Heart left ventricle (tissue), 16 donors: Measurements from ENCODE around the gene TESPA1. TPM values are rescaled to one million over a fixed set of nuclear protein-coding genes. Genes with fewer than 3 reads are reported as not detected.
A peak's percentile ranks its signal among the peaks of the same experiment; 100 is the strongest.

Source experiments
- ATAC-seq, 4 donors: fragments of 200-7000 bp; cut with Tn5 transposase; one replicate each; pipeline ENCODE4 v1.9.1; 2020 to 2022; ENCODE audit warnings: moderate library complexity in 4 of 4, mild to moderate bottlenecking in 3 of 4, moderate number of reproducible peaks in 1 of 4
- DNase-seq, 5 donors: peaks; one replicate each; pipeline ENCODE4 v3.0.0-alpha.2; 2020
- H3K27ac ChIP-seq, 12 donors: fragments of 200-600 bp; sonication (generic) in 4 of 12; one replicate each; pipeline versions ENCODE4 v1.5.0 to v1.8.0; 2016 to 2022; ENCODE audit warnings: mild to moderate bottlenecking in 2 of 12
- H3K27me3 ChIP-seq, 9 donors: fragments of 200-600 bp; sonication (generic) in 2 of 9; one replicate each; pipeline versions ENCODE4 v1.5.1 to v1.8.0; 2016 to 2022; ENCODE audit warnings: mild to moderate bottlenecking in 3 of 9
- H3K36me3 ChIP-seq, 9 donors: fragments of 200-600 bp; sonication (generic) in 2 of 9; one replicate each; pipeline versions ENCODE4 v1.5.0 to v1.8.0; 2018 to 2022; ENCODE audit warnings: mild to moderate bottlenecking in 2 of 9
- H3K4me1 ChIP-seq, 12 donors: fragments of 200-600 bp; sonication (generic) in 4 of 12; one replicate each; pipeline versions ENCODE4 v1.5.0 to v1.8.0; 2016 to 2022; ENCODE audit warnings: mild to moderate bottlenecking in 3 of 12
- H3K4me3 ChIP-seq, 12 donors: fragments of 200-600 bp; sonication (generic) in 4 of 12; one replicate each; pipeline versions ENCODE4 v1.5.0 to v1.8.0; 2017 to 2022; ENCODE audit warnings: mild to moderate bottlenecking in 9 of 12, moderate library complexity in 4 of 12
- H3K9me3 ChIP-seq, 12 donors: fragments of 200-600 bp; sonication (generic) in 4 of 12; one replicate each; pipeline versions ENCODE4 v1.5.0 to v1.8.0; 2016 to 2022; ENCODE audit warnings: mild to moderate bottlenecking in 1 of 12
- POLR2A ChIP-seq, 2 donors: fragments of 450-650 bp; IDR thresholded peaks; one replicate each; pipeline ENCODE4 v1.6.1; 2017; ENCODE audit warnings: antibody characterized with exemption in 2 of 2, mild to moderate bottlenecking in 2 of 2, moderate library complexity in 2 of 2
- WGBS, 4 donors: extraction: QIAGEN DNeasy Blood & Tissue Kit in 2 of 4; methylation state at CpG; one replicate each; pipeline versions ENCODE4 v1.1.5 to v1.1.7; 2013 to 2018; 5-methylcytosine and 5-hydroxymethylcytosine counted together
- intact Hi-C, 10 donors: fragments of 100-400 bp; cut with DNase I; formaldehyde crosslinking; loops; one replicate each; pipeline versions ENCODE4 v1.11.1 to v1.14.2; 2022
- polyA plus RNA-seq, 2 donors: library from polyadenylated mRNA; stranded (reverse); fragments of 200-250 nt; gene quantifications; one replicate each; pipeline ENCODE4 v1.2.3, GENCODE V29; 2013
- total RNA-seq, 9 donors: library from RNA; depleted of rRNA in 2 of 9; stranded (reverse); fragments of >200 nt in 2 of 9; fragmentation: NEBNext Ultra II Directional in 3 of 9; extraction: Animal tissue kit (Norgen Biotek cat#: 25700) in 3 of 9; gene quantifications; one replicate each; pipeline versions ENCODE4 v1.1.0 to v1.2.4, GENCODE V29; 2016 to 2023
- TF ChIP-seq, protein P1 (sequence below), 12 donors: fragments of 200-600 bp; sonication (generic) in 4 of 12; IDR thresholded peaks; one replicate each; pipeline versions ENCODE4 v1.5.0 to v1.8.0; 2018 to 2022; ENCODE audit warnings: antibody characterized with exemption in 12 of 12, mild to moderate bottlenecking in 5 of 12
- donor health status: ischemic (EF 13 %, LVEDD 7.1; RV severe dilation, severe dysfunction).
- donor health status: healthy with polysubstance abuse.
- donor health status: DM: no; HTN: yes; CAD: no.
- donor health status: DM: no; HTN: no; CAD: no.
- donor health status: ischemic (EF 25% LVEDD 6.9; RV normal size, moderate dysfunction).
- donor health status: ischemic (EF 25% LVEDD 5.7; RV mildly dilated, moderate dysfunction).
- donor health status: healthy.
- donor health status: DM: yes; HTN: yes; CAD: no.
- donor health status: ischemic (EF 35%, LVEDD 5.7; RV mildly dilated, moderate dysfunction).
- donor health status: nonischemic (EF 11% LVEDD 7.7; RV severe dilation, severe dysfunction).
- donor health status: DM: yes; HTN: yes; CAD: no.
- donor health status: PGD.
- donor health status: ischemic (EF 29% LVEDD 5.4; RV normal size, mild dysfunction).
- donor health status: nonischemic (EF 23%, LVEDD 6.1; RV moderate dilation, normal function).

Gene TESPA1
- total and polyA plus RNA-seq, 11 donors, result 0.16 to 2.9 (median 0.49) TPM; not detected in 1

DNA sequence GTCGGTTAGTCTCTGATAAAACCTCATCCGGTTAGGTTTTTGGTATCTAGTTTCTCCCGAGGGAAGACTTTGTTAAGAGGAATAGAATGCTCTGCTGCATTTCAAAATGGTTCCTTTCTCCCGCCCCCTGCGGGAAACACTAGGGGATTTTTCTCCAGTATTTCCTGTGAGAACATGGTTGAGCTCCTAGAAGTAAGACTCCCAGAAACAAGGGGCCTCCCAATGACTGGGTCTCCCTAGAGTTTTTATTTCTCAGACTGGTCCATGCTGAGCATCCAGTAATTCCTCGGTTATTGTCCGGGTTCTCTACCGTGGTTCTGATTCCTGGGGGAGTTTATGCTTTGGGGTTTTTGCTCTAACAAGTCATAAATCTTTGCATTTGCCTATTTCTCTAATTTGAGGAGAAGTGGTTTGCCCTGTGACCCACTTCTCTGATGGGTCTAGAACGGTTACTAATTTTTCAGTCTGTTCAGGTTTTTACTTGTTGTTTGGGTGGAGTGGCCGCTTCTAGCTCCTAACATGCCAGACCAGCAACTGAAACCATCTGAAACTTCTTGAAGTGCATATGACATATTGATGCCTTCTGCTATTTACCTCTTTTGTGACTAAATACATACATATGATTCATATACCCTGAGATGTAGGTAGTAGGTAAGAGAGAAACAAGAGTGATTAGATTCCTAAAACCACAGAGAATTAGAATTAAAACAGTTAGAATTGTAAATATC, 25.1 kb downstream of the TESPA1 start:
- DNase-seq (no peak), ATAC-seq (no peak)
- TF ChIP-seq, protein P1, sequence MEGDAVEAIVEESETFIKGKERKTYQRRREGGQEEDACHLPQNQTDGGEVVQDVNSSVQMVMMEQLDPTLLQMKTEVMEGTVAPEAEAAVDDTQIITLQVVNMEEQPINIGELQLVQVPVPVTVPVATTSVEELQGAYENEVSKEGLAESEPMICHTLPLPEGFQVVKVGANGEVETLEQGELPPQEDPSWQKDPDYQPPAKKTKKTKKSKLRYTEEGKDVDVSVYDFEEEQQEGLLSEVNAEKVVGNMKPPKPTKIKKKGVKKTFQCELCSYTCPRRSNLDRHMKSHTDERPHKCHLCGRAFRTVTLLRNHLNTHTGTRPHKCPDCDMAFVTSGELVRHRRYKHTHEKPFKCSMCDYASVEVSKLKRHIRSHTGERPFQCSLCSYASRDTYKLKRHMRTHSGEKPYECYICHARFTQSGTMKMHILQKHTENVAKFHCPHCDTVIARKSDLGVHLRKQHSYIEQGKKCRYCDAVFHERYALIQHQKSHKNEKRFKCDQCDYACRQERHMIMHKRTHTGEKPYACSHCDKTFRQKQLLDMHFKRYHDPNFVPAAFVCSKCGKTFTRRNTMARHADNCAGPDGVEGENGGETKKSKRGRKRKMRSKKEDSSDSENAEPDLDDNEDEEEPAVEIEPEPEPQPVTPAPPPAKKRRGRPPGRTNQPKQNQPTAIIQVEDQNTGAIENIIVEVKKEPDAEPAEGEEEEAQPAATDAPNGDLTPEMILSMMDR (IDR thresholded peaks at IDR 0.05), result no peak
- TF ChIP-seq POLR2A (IDR thresholded peaks at IDR 0.05), result no peak
- Histone ChIP-seq H3K27me3 (peaks cover 0 to 17% (median 0%) of the 10 kb centered on the region in 9 donors), H3K9me3 (no peaks in the 10 kb centered on the region), H3K36me3 (no peaks in the 10 kb centered on the region), H3K4me1 (peaks cover 0 to 21% (median 0%) of the 10 kb centered on the region in 12 donors), H3K27ac (no peak overlapping the region), H3K4me3 (no peak overlapping the region)
- intact Hi-C loops, result loop anchor here (2.0 to 10.0 kb wide), 17 partner anchors 102 to 432 kb away; partner anchors contain the start of gene MUCL1 (in 4 of the 10)
- 54 to 66% (median 62%) methylated on average over 10 of the region's 10 CpGs for WGBS, 4 donors

DNA sequence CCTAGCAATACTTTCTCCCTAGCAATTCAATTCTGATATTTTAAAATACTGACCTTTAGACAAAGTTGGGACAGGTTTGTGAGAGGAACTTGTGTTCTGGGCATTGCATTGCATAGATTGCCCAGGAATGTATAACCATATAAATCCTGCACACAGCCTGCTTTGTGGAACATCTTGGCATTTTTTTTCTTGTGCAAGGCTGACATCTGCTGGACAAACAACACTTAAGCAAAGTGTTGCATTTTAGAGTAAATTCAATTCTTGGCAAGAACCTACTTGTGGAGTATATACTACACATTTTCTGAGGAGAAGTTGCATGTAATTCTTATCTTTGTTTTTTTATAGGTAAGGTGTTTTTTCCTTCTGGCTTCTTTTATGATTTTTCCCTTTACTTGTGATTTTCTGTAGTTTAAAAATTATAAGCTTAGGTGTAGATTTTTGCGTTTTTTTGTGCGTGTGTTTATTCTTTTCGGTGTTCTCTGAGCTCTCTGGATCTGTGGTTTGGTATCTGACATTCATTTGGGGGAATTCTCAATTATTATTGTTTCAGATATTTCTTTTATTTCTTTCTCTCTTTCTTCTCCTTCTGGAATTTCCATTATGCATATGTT, 26.4 kb downstream of the TESPA1 start:
- ATAC-seq, result peak in 2 of 4 donors; percentile 32 to 54
- no peak overlapping the region for H3K4me3 ChIP-seq
- H3K4me1 ChIP-seq, result peaks cover 0 to 21% (median 0%) of the 10 kb centered on the region in 12 donors
- no peaks in the 10 kb centered on the region for H3K36me3 ChIP-seq
- no peaks in the 10 kb centered on the region for H3K9me3 ChIP-seq
- TF ChIP-seq, protein P1 (IDR thresholded peaks at IDR 0.05), result peak; percentile 40 to 78 (median 66)
- no peak for TF ChIP-seq POLR2A (IDR thresholded peaks at IDR 0.05)
- 65 to 96% (median 86%) methylated on average over 3 of the region's 3 CpGs for WGBS, 4 donors
- intact Hi-C loops, result loop anchor here (1.0 to 10.0 kb wide), 17 partner anchors 101 to 431 kb away; partner anchors contain the start of gene MUCL1 (in 4 of the 10)
- H3K27ac ChIP-seq, result no peak overlapping the region
- peaks cover 0 to 9% (median 0%) of the 10 kb centered on the region in 9 donors for H3K27me3 ChIP-seq
- DNase-seq, result peak in 2 of 5 donors; percentile 28 to 39

DNA sequence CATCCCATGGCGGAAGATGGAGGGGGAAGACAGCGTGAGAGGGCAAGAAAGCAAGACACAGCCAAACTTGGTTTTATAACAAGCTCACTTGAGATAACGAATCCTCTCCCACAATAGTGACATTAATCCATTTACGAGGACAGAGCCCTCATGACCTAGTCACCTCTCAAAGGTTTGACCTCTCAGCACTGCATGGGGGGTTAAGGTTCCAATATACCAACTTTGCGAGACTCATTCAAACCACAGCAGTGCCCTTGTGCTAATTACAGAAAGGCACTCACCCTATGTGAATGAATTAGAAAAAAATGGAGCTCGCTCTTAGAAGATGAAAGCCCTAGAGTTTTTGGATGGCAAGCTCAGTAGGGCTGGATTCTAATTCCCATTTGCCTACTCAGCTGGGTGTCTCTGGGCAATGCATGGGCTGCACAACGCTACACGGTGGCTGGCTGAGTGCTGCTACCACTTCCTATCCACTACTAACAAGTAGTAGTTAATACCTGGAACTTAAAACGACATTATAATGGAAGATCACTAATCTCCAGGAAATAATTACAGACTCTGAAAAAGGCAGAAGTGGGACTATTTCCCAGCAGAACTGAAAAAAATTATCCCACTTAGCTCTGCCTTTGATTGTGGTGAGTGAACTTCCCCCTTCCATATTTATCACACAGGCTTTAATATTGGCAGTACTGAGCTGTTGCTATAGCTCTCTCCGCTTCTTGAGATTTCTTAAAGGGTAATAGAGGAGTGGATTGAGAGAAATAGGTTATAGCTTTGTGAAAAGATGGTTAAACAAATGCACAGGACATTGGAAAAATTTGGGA, 27.5 kb downstream of the TESPA1 start:
- Histone ChIP-seq H3K27ac (no peak overlapping the region), H3K4me1 (peaks cover 0 to 21% (median 0%) of the 10 kb centered on the region in 12 donors), H3K9me3 (no peaks in the 10 kb centered on the region), H3K27me3 (peaks cover 0 to 9% (median 0%) of the 10 kb centered on the region in 9 donors), H3K4me3 (no peak overlapping the region), H3K36me3 (no peaks in the 10 kb centered on the region)
- ATAC-seq, result no peak
- intact Hi-C loops, result loop anchor here (2.0 to 10.0 kb wide), 15 partner anchors 100 to 430 kb away; partner anchors contain the start of gene MUCL1 (in 3 of the 10)
- TF ChIP-seq, protein P1 (IDR thresholded peaks at IDR 0.05), result no peak
- TF ChIP-seq POLR2A (IDR thresholded peaks at IDR 0.05), result no peak
- DNase-seq, result no peak
- 76 to 80% (median 77%) methylated on average over 10 of the region's 10 CpGs for WGBS, 4 donors
